H9 (cell line): ENCODE data around the gene TAF10. TPM values are rescaled to one million over a fixed set of nuclear protein-coding genes. Genes with fewer than 3 reads are reported as not detected.

Experiments
- DNase-seq: peaks from one replicate; pipeline ENCODE4 v3.0.0-alpha.2; 2017
- H2AFZ ChIP-seq: one replicate; pipeline ENCODE4 v1.6.1; 2013; ENCODE audit warnings: mild to moderate bottlenecking, low read length, control low read depth, moderate library complexity
- H2AK5ac ChIP-seq: 2 replicates; pipeline ENCODE4 v1.6.1; 2013; ENCODE audit warnings: low read length, control low read depth, mixed read lengths; ENCODE audit not compliant: insufficient read length
- H2BK120ac ChIP-seq: one replicate; pipeline ENCODE4 v1.6.1; 2013; ENCODE audit warnings: low read depth, mild to moderate bottlenecking, low read length, control low read depth, inconsistent platforms; ENCODE audit not compliant: poor library complexity, severe bottlenecking
- H2BK12ac ChIP-seq: 2 replicates; pipeline ENCODE4 v1.6.1; 2013; ENCODE audit warnings: low read length, control low read depth, mixed read lengths, low read depth; ENCODE audit not compliant: insufficient read length
- H2BK15ac ChIP-seq: 2 replicates; pipeline ENCODE4 v1.6.1; 2013; ENCODE audit warnings: low read depth, low read length, control low read depth
- H2BK20ac ChIP-seq: one replicate; pipeline ENCODE4 v1.6.1; 2013; ENCODE audit warnings: low read depth, mild to moderate bottlenecking, low read length, control low read depth, inconsistent platforms; ENCODE audit not compliant: poor library complexity, severe bottlenecking
- H2BK5ac ChIP-seq: 2 replicates; pipeline ENCODE4 v1.6.1; 2013; ENCODE audit warnings: low read length, control low read depth, mixed read lengths; ENCODE audit not compliant: insufficient read length
- H3K14ac ChIP-seq: 2 replicates; pipeline ENCODE4 v1.6.1; 2013; ENCODE audit warnings: low read length, control low read depth; ENCODE audit not compliant: insufficient read depth
- H3K18ac ChIP-seq: 2 replicates; pipeline ENCODE4 v1.6.1; 2013; ENCODE audit warnings: low read depth, mild to moderate bottlenecking, mixed read lengths, low read length, control low read depth; ENCODE audit not compliant: insufficient read length
- H3K23ac ChIP-seq: 2 replicates; pipeline ENCODE4 v1.6.1; 2013; ENCODE audit warnings: low read length, control low read depth, mixed read lengths, low read depth; ENCODE audit not compliant: insufficient read length
- H3K23me2 ChIP-seq: 2 replicates; pipeline ENCODE4 v1.6.1; 2013; ENCODE audit warnings: low read depth, mild to moderate bottlenecking, mixed read lengths, low read length, control low read depth; ENCODE audit not compliant: insufficient read length, poor library complexity, severe bottlenecking
- H3K27ac ChIP-seq: 2 replicates; pipeline ENCODE4 v1.5.1; 2013; ENCODE audit warnings: low read length, control low read depth, mixed read lengths, low read depth; ENCODE audit not compliant: insufficient read length
- H3K27me3 ChIP-seq: 2 replicates; pipeline ENCODE4 v1.6.1; 2013; ENCODE audit warnings: low read length, control low read depth, inconsistent platforms; ENCODE audit not compliant: insufficient read depth
- H3K4ac ChIP-seq: 2 replicates; pipeline ENCODE4 v1.6.1; 2013; ENCODE audit warnings: low read depth, mild to moderate bottlenecking, control low read depth, inconsistent platforms, low read length, moderate library complexity
- H3K4me1 ChIP-seq: 2 replicates; pipeline ENCODE4 v1.6.1; 2013; ENCODE audit warnings: low read length, control low read depth, inconsistent platforms; ENCODE audit not compliant: insufficient read depth
- H3K4me2 ChIP-seq: 2 replicates; pipeline ENCODE4 v1.6.1; 2013; ENCODE audit warnings: low read length, control low read depth, mixed read lengths; ENCODE audit not compliant: insufficient read length, insufficient read depth
- H3K56ac ChIP-seq: 2 replicates; pipeline ENCODE4 v1.6.1; 2013; ENCODE audit warnings: low read depth, mild to moderate bottlenecking, mixed read lengths, low read length, control low read depth; ENCODE audit not compliant: insufficient read length
- H3K79me1 ChIP-seq: 2 replicates; pipeline ENCODE4 v1.6.1; 2013; ENCODE audit warnings: low read depth, mild to moderate bottlenecking, moderate library complexity, low read length, control low read depth, inconsistent platforms; ENCODE audit not compliant: insufficient read depth, poor library complexity, severe bottlenecking
- H3K79me2 ChIP-seq: 2 replicates; pipeline ENCODE4 v1.6.1; 2013; ENCODE audit warnings: low read length, control low read depth, inconsistent platforms; ENCODE audit not compliant: insufficient read depth
- H3K9ac ChIP-seq: 2 replicates; pipeline ENCODE4 v1.6.1; 2013; ENCODE audit warnings: low read length, control low read depth, mixed read lengths; ENCODE audit not compliant: insufficient read length; ENCODE audit errors: extremely low read depth
- H3K9me3 ChIP-seq: one replicate; pipeline ENCODE4 v1.6.1; 2013; ENCODE audit warnings: low read depth, low read length, inconsistent platforms; ENCODE audit not compliant: control insufficient read depth
- H3T11ph ChIP-seq: one replicate; pipeline ENCODE4 v1.6.1; 2013; ENCODE audit warnings: mild to moderate bottlenecking, low read length, control low read depth, inconsistent platforms
- H4K20me1 ChIP-seq: one replicate; pipeline ENCODE4 v1.6.1; 2013; ENCODE audit not compliant: control insufficient read depth, insufficient read length, insufficient read depth
- H4K5ac ChIP-seq: 2 replicates; pipeline ENCODE4 v1.6.1; 2013; ENCODE audit warnings: low read depth, mild to moderate bottlenecking, mixed read lengths, low read length, control low read depth; ENCODE audit not compliant: insufficient read length
- H4K8ac ChIP-seq: replicated peaks from 2 replicates; pipeline ENCODE4 v1.6.1; 2013; ENCODE audit warnings: low read length, control low read depth, mixed read lengths, low read depth; ENCODE audit not compliant: insufficient read length
- H4K91ac ChIP-seq: 2 replicates; pipeline ENCODE4 v1.6.1; 2013; ENCODE audit warnings: low read depth, mild to moderate bottlenecking, moderate library complexity, mixed read lengths, low read length, control low read depth; ENCODE audit not compliant: insufficient read length
- H3K27ac Mint-ChIP-seq, 3 experiments: 2 replicates in 2 of 3; 3 replicates in 1 of 3; pipeline ENCODE4 v1.8.0; 2020 to 2021; ENCODE audit warnings: mixed read lengths in 3 of 3, mild to moderate bottlenecking in 1 of 3, moderate library complexity in 1 of 3
- H3K27me3 Mint-ChIP-seq: 2 replicates; pipeline ENCODE4 v1.8.0; 2021; ENCODE audit warnings: low read depth, mild to moderate bottlenecking, moderate library complexity, mixed read lengths
- H3K36me3 Mint-ChIP-seq, 3 experiments: 2 replicates in 2 of 3; 3 replicates in 1 of 3; pipeline ENCODE4 v1.8.0; 2020 to 2021; ENCODE audit warnings: low read depth in 3 of 3, mixed read lengths in 3 of 3; ENCODE audit not compliant: insufficient read depth in 1 of 3
- H3K4me1 Mint-ChIP-seq, 2 experiments: 2 replicates each; pipeline ENCODE4 v1.8.0; 2020; ENCODE audit warnings: mixed read lengths in 2 of 2
- H3K4me3 Mint-ChIP-seq, 2 experiments: 2 replicates in 1 of 2; 3 replicates in 1 of 2; pipeline ENCODE4 v1.8.0; 2020 to 2021; ENCODE audit warnings: mild to moderate bottlenecking in 2 of 2, mixed read lengths in 2 of 2, moderate library complexity in 1 of 2
- H3K9me3 Mint-ChIP-seq, 2 experiments: 2 replicates in 1 of 2; 3 replicates in 1 of 2; pipeline ENCODE4 v1.8.0; 2020; ENCODE audit warnings: mild to moderate bottlenecking in 2 of 2, mixed read lengths in 2 of 2, moderate library complexity in 1 of 2
- WGBS: extraction: QIAGEN DNeasy Blood & Tissue Kit; methylation state at CpG from one replicate; pipeline ENCODE4 v1.1.7; 2013; ENCODE audit warnings: missing lambda C conversion rate, low lambda C conversion rate, mixed read lengths; ENCODE audit not compliant: insufficient read length; ENCODE audit errors: extremely low coverage; 5-methylcytosine and 5-hydroxymethylcytosine counted together
- total RNA-seq: library from RNA; stranded (reverse); gene quantifications from 2 replicates; pipeline ENCODE4 v1.2.1, GENCODE V29; 2021
- TF ChIP-seq, protein P1 (sequence below): fragments of 200-600 bp; sonication (generic); conservative IDR thresholded peaks from 3 replicates; pipeline ENCODE4 v1.8.0; 2021; ENCODE audit warnings: antibody characterized with exemption, mild to moderate bottlenecking

Gene TAF10
- total RNA-seq, 1 experiment from 2014 or later = 198 TPM

DNA sequence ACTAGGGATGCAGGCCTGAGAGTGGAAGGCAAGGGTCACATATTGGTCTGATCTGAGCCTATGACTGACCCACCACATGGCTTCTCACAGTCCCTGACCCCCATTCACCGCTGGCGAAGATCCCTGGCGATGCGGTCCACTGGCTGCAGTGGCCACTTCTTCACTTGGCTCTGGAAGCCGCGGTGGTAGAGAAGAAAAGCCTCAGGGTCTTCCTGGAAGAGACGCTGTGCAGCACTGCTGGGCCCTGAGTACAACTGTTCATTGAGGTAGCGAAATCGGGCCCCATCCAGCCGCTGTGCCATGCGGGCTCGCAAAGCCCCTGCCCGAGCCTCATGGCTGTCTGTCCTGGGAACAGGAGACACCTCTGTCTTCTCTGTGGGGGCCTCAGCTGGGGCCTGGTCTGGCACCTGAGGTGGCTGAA lies 11.0 kb downstream of the TAF10 start:
- Histone ChIP-seq H3K14ac (no peak overlapping the region), H4K20me1 (no peaks in the 10 kb centered on the region), H4K8ac (no peak overlapping the region), H2BK120ac (no peak overlapping the region), H3K23ac (no peak overlapping the region), H3K27me3 (no peaks in the 10 kb centered on the region), H2BK15ac (no peak overlapping the region), H4K91ac (no peak overlapping the region), H3K79me1 (no peaks in the 10 kb centered on the region), H2BK12ac (no peak overlapping the region), H3K23me2 (peaks cover 15% of the 10 kb centered on the region), H3K18ac (no peak overlapping the region), H3K9ac (no peak overlapping the region), H2BK20ac (no peak overlapping the region), H3K4me2 (no peak overlapping the region), H3K56ac (no peak overlapping the region), H2AK5ac (no peak overlapping the region), H4K5ac (no peak overlapping the region), H3K9me3 (no peaks in the 10 kb centered on the region), H3K4ac (no peak overlapping the region), H3T11ph (no peak overlapping the region), H3K4me1 (peaks cover 3% of the 10 kb centered on the region; the same call in 1 of the 2 replicates), H2BK5ac (no peak overlapping the region), H3K27ac (no peak overlapping the region), H3K79me2 (peaks cover 7% of the 10 kb centered on the region; the same call in 1 of the 2 replicates), H2AFZ (no peak overlapping the region)
- Mint-ChIP-seq H3K27me3 (no peaks in the 10 kb centered on the region; the same call in 1 of the 2 replicates), H3K4me1 (peaks cover 1 to 2% of the 10 kb centered on the region in 2 experiments; a peak in 1 of 4 replicates), H3K9me3 (no peaks in the 10 kb centered on the region), H3K36me3 (peaks cover 7 to 43% (median 27%) of the 10 kb centered on the region in 3 experiments; a peak in 6 of 7 replicates), H3K4me3 (no peak overlapping the region), H3K27ac (0 out of 7 replicates have a peak overlapping the region, but pooled peaks of 1 of the 3 experiments have one; percentile 20)
- DNase-seq = no peak
- WGBS = no CpG with 5 or more reads among the region's 13 CpGs
- TF ChIP-seq, protein P1, sequence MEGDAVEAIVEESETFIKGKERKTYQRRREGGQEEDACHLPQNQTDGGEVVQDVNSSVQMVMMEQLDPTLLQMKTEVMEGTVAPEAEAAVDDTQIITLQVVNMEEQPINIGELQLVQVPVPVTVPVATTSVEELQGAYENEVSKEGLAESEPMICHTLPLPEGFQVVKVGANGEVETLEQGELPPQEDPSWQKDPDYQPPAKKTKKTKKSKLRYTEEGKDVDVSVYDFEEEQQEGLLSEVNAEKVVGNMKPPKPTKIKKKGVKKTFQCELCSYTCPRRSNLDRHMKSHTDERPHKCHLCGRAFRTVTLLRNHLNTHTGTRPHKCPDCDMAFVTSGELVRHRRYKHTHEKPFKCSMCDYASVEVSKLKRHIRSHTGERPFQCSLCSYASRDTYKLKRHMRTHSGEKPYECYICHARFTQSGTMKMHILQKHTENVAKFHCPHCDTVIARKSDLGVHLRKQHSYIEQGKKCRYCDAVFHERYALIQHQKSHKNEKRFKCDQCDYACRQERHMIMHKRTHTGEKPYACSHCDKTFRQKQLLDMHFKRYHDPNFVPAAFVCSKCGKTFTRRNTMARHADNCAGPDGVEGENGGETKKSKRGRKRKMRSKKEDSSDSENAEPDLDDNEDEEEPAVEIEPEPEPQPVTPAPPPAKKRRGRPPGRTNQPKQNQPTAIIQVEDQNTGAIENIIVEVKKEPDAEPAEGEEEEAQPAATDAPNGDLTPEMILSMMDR = no peak
